Measurements from ENCODE around the gene MRPS22. TPM values are rescaled to one million over a fixed set of nuclear protein-coding genes. Genes with fewer than 3 reads are reported as not detected.

MRPS22 gene
- total and polyA plus RNA-seq, 9 of the 15 experiments (the other 6 are each of a cell fraction or from before 2014, with no cell fraction given) = 148 to 397 (median 229) TPM

DNA sequence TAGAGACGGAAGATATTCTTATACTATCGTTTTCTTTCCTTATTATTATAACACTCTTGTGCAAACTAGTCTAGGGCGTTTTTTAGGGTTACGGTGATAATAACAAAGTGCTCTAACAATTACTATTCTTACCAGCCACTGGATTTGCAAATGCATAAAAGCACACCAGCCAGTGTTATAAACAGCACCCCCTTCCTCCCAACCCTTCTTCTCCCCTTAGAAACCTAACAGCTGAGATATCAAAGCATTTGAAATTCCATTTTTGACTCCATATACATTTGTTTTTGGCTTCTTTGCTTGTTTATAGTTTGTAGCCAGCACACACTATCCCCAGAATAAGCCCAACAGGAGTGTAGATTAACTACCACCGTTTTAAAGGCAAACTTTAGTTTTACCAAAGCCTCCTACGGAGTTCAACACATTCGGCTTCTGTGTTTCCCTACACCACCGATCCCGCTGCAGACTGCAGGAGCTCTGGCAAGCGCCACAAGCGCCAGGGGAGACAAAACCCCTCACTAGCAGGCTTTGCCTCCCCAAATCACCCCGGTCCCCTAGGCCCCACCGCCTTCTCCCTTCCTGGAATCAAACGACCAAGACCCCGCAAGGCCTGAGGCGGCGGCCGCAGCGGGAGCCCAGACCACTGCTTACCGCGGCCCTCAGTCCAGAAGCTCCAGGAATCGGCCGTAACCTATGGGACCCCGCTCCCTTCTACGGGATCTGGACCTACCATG is 45.2 kb downstream of the MRPS22 start (continued):
- TF ChIP-seq ETS2 (tag; IDR thresholded peaks at IDR 0.05; ENCODE audit: borderline replicate concordance, poor library complexity, severe bottlenecking) (no peak), POU5F1 (IDR thresholded peaks at IDR 0.05; ENCODE audit: borderline replicate concordance, low read depth, low read length, partially characterized antibody) (no peak), SNRNP70 (optimal IDR thresholded peaks at IDR 0.05; ENCODE audit: low read depth, low read length) (no peak), POLR3G (IDR thresholded peaks at IDR 0.05; ENCODE audit: extremely low read depth, insufficient read length, insufficient replicate concordance) (no peak), TBP (optimal IDR thresholded peaks at IDR 0.05; ENCODE audit: low read depth, low read length) (no peak), SIN3B (IDR thresholded peaks at IDR 0.05; ENCODE audit: low read depth) (peak; percentile 38; the same call in 1 of the 2 replicates), ZNF239 (CRISPR knock-in tag; IDR thresholded peaks at IDR 0.05) (no peak), MCM2 (IDR thresholded peaks at IDR 0.05; ENCODE audit: low read depth) (no peak), ETV5 (CRISPR knock-in tag; IDR thresholded peaks at IDR 0.05; ENCODE audit: low read depth) (no peak), GABPB1 (CRISPR knock-in tag; IDR thresholded peaks at IDR 0.05) (no peak), GATAD2B (IDR thresholded peaks at IDR 0.05; ENCODE audit: borderline replicate concordance) (no peak), POLR2H (tag; IDR thresholded peaks at IDR 0.05; ENCODE audit: low read depth) (no peak; the same call in 1 of the 2 replicates), RB1 (IDR thresholded peaks at IDR 0.05; ENCODE audit: low read depth) (0 out of 2 replicates have a peak, but pooled peaks have one; percentile 47), ZNF436 (CRISPR knock-in tag; IDR thresholded peaks at IDR 0.05) (no peak), ESRRA (IDR thresholded peaks at IDR 0.05; ENCODE audit: borderline replicate concordance, low read depth) (no peak), NR2F6 (CRISPR knock-in tag; IDR thresholded peaks at IDR 0.05) (no peak), NFATC3 (IDR thresholded peaks at IDR 0.05) (no peak), ZNF785 (CRISPR knock-in tag; IDR thresholded peaks at IDR 0.05) (no peak), LARP7 (IDR thresholded peaks at IDR 0.05) (0 out of 2 replicates have a peak, but pooled peaks have one; percentile 17)
- TF ChIP-seq, protein P1, sequence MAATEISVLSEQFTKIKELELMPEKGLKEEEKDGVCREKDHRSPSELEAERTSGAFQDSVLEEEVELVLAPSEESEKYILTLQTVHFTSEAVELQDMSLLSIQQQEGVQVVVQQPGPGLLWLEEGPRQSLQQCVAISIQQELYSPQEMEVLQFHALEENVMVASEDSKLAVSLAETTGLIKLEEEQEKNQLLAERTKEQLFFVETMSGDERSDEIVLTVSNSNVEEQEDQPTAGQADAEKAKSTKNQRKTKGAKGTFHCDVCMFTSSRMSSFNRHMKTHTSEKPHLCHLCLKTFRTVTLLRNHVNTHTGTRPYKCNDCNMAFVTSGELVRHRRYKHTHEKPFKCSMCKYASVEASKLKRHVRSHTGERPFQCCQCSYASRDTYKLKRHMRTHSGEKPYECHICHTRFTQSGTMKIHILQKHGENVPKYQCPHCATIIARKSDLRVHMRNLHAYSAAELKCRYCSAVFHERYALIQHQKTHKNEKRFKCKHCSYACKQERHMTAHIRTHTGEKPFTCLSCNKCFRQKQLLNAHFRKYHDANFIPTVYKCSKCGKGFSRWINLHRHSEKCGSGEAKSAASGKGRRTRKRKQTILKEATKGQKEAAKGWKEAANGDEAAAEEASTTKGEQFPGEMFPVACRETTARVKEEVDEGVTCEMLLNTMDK (IDR thresholded peaks at IDR 0.05; ENCODE audit: borderline replicate concordance, insufficient read depth, low read depth, low read length, poor library complexity, severe bottlenecking) = no peak
- TF ChIP-seq, protein P2, sequence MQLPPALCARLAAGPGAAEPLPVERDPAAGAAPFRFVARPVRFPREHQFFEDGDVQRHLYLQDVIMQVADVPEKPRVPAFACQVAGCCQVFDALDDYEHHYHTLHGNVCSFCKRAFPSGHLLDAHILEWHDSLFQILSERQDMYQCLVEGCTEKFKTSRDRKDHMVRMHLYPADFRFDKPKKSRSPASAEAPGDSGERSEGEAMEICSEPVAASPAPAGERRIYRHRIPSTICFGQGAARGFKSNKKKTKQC (CRISPR knock-in tag; IDR thresholded peaks at IDR 0.05) = peak; percentile 85
- TF ChIP-seq, protein P3, sequence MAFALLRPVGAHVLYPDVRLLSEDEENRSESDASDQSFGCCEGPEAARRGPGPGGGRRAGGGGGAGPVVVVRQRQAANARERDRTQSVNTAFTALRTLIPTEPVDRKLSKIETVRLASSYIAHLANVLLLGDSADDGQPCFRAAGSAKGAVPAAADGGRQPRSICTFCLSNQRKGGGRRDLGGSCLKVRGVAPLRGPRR (CRISPR knock-in tag; IDR thresholded peaks at IDR 0.05) = no peak
- TF ChIP-seq, protein P4, sequence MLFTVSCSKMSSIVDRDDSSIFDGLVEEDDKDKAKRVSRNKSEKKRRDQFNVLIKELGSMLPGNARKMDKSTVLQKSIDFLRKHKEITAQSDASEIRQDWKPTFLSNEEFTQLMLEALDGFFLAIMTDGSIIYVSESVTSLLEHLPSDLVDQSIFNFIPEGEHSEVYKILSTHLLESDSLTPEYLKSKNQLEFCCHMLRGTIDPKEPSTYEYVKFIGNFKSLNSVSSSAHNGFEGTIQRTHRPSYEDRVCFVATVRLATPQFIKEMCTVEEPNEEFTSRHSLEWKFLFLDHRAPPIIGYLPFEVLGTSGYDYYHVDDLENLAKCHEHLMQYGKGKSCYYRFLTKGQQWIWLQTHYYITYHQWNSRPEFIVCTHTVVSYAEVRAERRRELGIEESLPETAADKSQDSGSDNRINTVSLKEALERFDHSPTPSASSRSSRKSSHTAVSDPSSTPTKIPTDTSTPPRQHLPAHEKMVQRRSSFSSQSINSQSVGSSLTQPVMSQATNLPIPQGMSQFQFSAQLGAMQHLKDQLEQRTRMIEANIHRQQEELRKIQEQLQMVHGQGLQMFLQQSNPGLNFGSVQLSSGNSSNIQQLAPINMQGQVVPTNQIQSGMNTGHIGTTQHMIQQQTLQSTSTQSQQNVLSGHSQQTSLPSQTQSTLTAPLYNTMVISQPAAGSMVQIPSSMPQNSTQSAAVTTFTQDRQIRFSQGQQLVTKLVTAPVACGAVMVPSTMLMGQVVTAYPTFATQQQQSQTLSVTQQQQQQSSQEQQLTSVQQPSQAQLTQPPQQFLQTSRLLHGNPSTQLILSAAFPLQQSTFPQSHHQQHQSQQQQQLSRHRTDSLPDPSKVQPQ (CRISPR knock-in tag; IDR thresholded peaks at IDR 0.05; ENCODE audit: borderline replicate concordance) = no peak
